ENCODE data around the gene PLIN3. TPM values are rescaled to one million over a fixed set of nuclear protein-coding genes. Genes with fewer than 3 reads are reported as not detected.

The PLIN3 gene
- total and polyA plus RNA-seq, 9 of the 15 experiments (the other 6 are each of a cell fraction or from before 2014, with no cell fraction given) = 7.5 to 75.6 (median 43.1) TPM

GRCh38 chr19:4830768-4831265 is 36.6 kb downstream of the PLIN3 start (continued):
- TF ChIP-seq ASH1L (IDR thresholded peaks at IDR 0.05; ENCODE audit: borderline replicate concordance, low read depth, partially characterized antibody) = no peak
- no peak for TF ChIP-seq SREBF1 (IDR thresholded peaks at IDR 0.05; ENCODE audit: borderline replicate concordance, low read depth, low read length)
- TF ChIP-seq SIN3A (IDR thresholded peaks at IDR 0.05; ENCODE audit: borderline replicate concordance in 2 of 2, control insufficient read depth in 1 of 2, low read depth in 2 of 2, low read length in 2 of 2) = no peak
- TF ChIP-seq IRF2 (CRISPR knock-in tag; IDR thresholded peaks at IDR 0.05) = no peak
- no peak for TF ChIP-seq TFAM (CRISPR knock-in tag; conservative IDR thresholded peaks at IDR 0.05)
- TF ChIP-seq RBM22 (IDR thresholded peaks at IDR 0.05; ENCODE audit: low read depth, low read length, poor library complexity, severe bottlenecking) = no peak
- TF ChIP-seq CREM (IDR thresholded peaks at IDR 0.05; ENCODE audit: low read depth) = no peak
- TF ChIP-seq ZNF217 (CRISPR knock-in tag; IDR thresholded peaks at IDR 0.05) = no peak
- no peak for TF ChIP-seq ZNF239 (CRISPR knock-in tag; IDR thresholded peaks at IDR 0.05)
- no peak; the same call in 1 of the 2 replicates for TF ChIP-seq TOE1 (IDR thresholded peaks at IDR 0.05; ENCODE audit: borderline replicate concordance)
- TF ChIP-seq TOE1 (CRISPR knock-in tag; IDR thresholded peaks at IDR 0.05; ENCODE audit: borderline replicate concordance, low read depth) = no peak
- TF ChIP-seq DLX4 (CRISPR knock-in tag; IDR thresholded peaks at IDR 0.05) = no peak
- no peak for TF ChIP-seq BMI1 (IDR thresholded peaks at IDR 0.05; ENCODE audit: low read length)
- TF ChIP-seq TBL1XR1 (IDR thresholded peaks at IDR 0.05; ENCODE audit: low read length in 2 of 2) = 0 out of 4 replicates have a peak, but pooled peaks of 1 of the 2 experiments have one; percentile 9
- TF ChIP-seq HLTF (IDR thresholded peaks at IDR 0.05) = peak; percentile 43; the same call in 1 of the 2 replicates
- TF ChIP-seq MAX (CRISPR knock-in tag; IDR thresholded peaks at IDR 0.05) = peak; percentile 41
- 0 out of 2 replicates have a peak, but pooled peaks have one; percentile 19 for TF ChIP-seq SMARCE1 (IDR thresholded peaks at IDR 0.05)
- no peak for TF ChIP-seq MAFF (IDR thresholded peaks at IDR 0.05; ENCODE audit: low read length)
- TF ChIP-seq JUND (IDR thresholded peaks at IDR 0.05; ENCODE audit: borderline replicate concordance, low read depth, low read length) = no peak
- no peak for TF ChIP-seq JUND (tag; IDR thresholded peaks at IDR 0.05; ENCODE audit: borderline replicate concordance, low read depth, low read length)
- TF ChIP-seq ZC3H11A (IDR thresholded peaks at IDR 0.05; ENCODE audit: low read depth, low read length) = no peak
- no peak for TF ChIP-seq LEF1 (IDR thresholded peaks at IDR 0.05)
- TF ChIP-seq POLR2B (IDR thresholded peaks at IDR 0.05; ENCODE audit: low read depth, partially characterized antibody) = no peak
- no peak for TF ChIP-seq GTF2E2 (tag; IDR thresholded peaks at IDR 0.05)
- no peak for TF ChIP-seq MXD1 (CRISPR knock-in tag; IDR thresholded peaks at IDR 0.05; ENCODE audit: borderline replicate concordance, poor library complexity, severe bottlenecking)
- no peak for TF ChIP-seq HMGXB4 (CRISPR knock-in tag; IDR thresholded peaks at IDR 0.05)
- no peak for TF ChIP-seq ATF7 (IDR thresholded peaks at IDR 0.05)
- peak; percentile 48; the same call in 1 of the 2 replicates for TF ChIP-seq GATAD2A (IDR thresholded peaks at IDR 0.05)
- TF ChIP-seq SNAPC5 (CRISPR knock-in tag; IDR thresholded peaks at IDR 0.05) = no peak

Measured in K562 (cell line).